Neural cell (in vitro differentiated cells): ENCODE data around the gene GRIN2C.

Experiments used
- EP300 ChIP-seq: fragments of 450-650 bp; conservative IDR thresholded peaks from 2 replicates; pipeline ENCODE4 v1.6.1; 2014; ENCODE audit warnings: antibody characterized with exemption, mild to moderate bottlenecking, moderate library complexity; ENCODE audit not compliant: poor library complexity, severe bottlenecking
- EZH2 ChIP-seq: fragments of 200-600, 300-800 bp; shearing (Covaris generic), sonication (generic); IDR thresholded peaks from 2 replicates; pipeline ENCODE4 v1.6.1; 2014; ENCODE audit warnings: antibody characterized with exemption, low read length, borderline replicate concordance, mild to moderate bottlenecking; ENCODE audit not compliant: insufficient read depth, poor library complexity, severe bottlenecking
- MXI1 ChIP-seq: fragments of 450-650 bp; conservative IDR thresholded peaks from 2 replicates; pipeline ENCODE4 v1.6.1; 2014; ENCODE audit warnings: antibody characterized with exemption, mild to moderate bottlenecking; ENCODE audit not compliant: poor library complexity, severe bottlenecking
- POLR2AphosphoS5 ChIP-seq: IDR thresholded peaks from 2 replicates; pipeline ENCODE4 v1.6.1; 2012
- RAD21 ChIP-seq: fragments of 450-650 bp; conservative IDR thresholded peaks from 2 replicates; pipeline ENCODE4 v1.6.1; 2014; ENCODE audit warnings: antibody characterized with exemption, mild to moderate bottlenecking, moderate library complexity
- SMC3 ChIP-seq: fragments of 450-650 bp; conservative IDR thresholded peaks from 2 replicates; pipeline ENCODE4 v1.6.1; 2014; ENCODE audit warnings: antibody characterized with exemption, mild to moderate bottlenecking, moderate library complexity; ENCODE audit not compliant: poor library complexity
- TAF1 ChIP-seq: IDR thresholded peaks from 2 replicates; pipeline ENCODE4 v1.6.1; 2012; ENCODE audit warnings: low read depth
- TF ChIP-seq, protein P1 (sequence below): fragments of 450-650 bp; IDR thresholded peaks from 2 replicates; pipeline ENCODE4 v1.5.1; 2014; ENCODE audit warnings: antibody characterized with exemption, mild to moderate bottlenecking, moderate library complexity; ENCODE audit not compliant: poor library complexity, severe bottlenecking
- TF ChIP-seq, protein P2 (sequence below): IDR thresholded peaks from 2 replicates; pipeline ENCODE4 v1.6.1; 2012; ENCODE audit warnings: borderline replicate concordance

DNA sequence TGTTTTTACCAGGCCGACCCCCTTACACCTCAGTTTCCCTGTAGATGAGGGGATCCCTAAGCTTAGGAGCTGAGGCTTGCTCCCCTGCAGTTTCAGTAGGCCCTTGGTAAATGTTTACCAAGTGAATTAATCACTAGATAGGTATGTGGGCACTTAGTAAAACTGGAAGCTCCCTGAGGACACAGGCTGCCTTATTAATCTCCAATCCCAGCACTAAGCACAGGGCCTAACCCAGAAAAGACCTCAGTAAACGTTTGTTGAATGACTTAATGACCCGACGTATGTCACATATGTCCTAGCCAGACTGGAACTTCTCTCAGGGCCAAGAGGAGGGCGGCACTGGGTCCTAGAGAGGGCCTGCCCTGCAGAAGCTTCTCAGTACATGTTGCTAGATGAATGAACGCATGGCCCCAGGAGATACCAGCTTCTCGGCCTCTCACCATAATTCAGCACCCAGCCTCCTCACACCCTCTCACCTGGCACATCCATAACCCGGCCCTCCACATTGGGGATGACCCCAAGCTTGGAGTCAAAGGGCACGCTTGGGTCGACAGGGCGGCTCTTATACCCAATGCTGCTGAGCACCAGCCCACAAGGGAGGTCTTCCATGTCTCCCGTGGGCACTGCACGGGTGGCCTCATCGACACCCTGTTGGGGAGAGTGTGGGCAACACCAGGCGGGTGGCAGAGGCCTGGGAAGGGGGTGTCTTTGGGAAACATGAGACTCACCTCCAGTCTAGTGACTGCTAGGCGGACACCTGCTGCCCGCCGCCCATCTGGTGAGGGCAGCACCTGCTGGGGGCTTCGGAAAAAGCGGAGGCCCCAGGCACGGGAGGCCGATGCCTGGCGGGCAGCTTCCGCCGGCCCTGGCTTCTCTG, 4.0 kb upstream of the GRIN2C start:
- TF ChIP-seq, protein P1, sequence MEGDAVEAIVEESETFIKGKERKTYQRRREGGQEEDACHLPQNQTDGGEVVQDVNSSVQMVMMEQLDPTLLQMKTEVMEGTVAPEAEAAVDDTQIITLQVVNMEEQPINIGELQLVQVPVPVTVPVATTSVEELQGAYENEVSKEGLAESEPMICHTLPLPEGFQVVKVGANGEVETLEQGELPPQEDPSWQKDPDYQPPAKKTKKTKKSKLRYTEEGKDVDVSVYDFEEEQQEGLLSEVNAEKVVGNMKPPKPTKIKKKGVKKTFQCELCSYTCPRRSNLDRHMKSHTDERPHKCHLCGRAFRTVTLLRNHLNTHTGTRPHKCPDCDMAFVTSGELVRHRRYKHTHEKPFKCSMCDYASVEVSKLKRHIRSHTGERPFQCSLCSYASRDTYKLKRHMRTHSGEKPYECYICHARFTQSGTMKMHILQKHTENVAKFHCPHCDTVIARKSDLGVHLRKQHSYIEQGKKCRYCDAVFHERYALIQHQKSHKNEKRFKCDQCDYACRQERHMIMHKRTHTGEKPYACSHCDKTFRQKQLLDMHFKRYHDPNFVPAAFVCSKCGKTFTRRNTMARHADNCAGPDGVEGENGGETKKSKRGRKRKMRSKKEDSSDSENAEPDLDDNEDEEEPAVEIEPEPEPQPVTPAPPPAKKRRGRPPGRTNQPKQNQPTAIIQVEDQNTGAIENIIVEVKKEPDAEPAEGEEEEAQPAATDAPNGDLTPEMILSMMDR, result no peak
- no peak for TF ChIP-seq RAD21
- no peak for TF ChIP-seq POLR2AphosphoS5
- TF ChIP-seq EZH2, result no peak
- TF ChIP-seq EP300, result no peak
- TF ChIP-seq MXI1, result no peak
- no peak for TF ChIP-seq TAF1
- TF ChIP-seq SMC3, result no peak
- TF ChIP-seq, protein P2, sequence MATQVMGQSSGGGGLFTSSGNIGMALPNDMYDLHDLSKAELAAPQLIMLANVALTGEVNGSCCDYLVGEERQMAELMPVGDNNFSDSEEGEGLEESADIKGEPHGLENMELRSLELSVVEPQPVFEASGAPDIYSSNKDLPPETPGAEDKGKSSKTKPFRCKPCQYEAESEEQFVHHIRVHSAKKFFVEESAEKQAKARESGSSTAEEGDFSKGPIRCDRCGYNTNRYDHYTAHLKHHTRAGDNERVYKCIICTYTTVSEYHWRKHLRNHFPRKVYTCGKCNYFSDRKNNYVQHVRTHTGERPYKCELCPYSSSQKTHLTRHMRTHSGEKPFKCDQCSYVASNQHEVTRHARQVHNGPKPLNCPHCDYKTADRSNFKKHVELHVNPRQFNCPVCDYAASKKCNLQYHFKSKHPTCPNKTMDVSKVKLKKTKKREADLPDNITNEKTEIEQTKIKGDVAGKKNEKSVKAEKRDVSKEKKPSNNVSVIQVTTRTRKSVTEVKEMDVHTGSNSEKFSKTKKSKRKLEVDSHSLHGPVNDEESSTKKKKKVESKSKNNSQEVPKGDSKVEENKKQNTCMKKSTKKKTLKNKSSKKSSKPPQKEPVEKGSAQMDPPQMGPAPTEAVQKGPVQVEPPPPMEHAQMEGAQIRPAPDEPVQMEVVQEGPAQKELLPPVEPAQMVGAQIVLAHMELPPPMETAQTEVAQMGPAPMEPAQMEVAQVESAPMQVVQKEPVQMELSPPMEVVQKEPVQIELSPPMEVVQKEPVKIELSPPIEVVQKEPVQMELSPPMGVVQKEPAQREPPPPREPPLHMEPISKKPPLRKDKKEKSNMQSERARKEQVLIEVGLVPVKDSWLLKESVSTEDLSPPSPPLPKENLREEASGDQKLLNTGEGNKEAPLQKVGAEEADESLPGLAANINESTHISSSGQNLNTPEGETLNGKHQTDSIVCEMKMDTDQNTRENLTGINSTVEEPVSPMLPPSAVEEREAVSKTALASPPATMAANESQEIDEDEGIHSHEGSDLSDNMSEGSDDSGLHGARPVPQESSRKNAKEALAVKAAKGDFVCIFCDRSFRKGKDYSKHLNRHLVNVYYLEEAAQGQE, result no peak
